GM13976 (cell line): Measurements from ENCODE around the gene FHOD3.

ENCODE experiments used
- DNase-seq: peaks from one replicate; pipeline ENCODE4 v3.0.0; 2012; ENCODE audit warnings: low spot score
- in situ Hi-C: fragments of 300-500 bp; cut with MboI; formaldehyde crosslinking; loops from one replicate; pipeline ENCODE4 v1.12.0; 2022; ENCODE audit warnings: low sequenced_read_pairs, mixed read lengths, inconsistent platforms; ENCODE audit not compliant: unreplicated experiment
- TF ChIP-seq, protein P1 (sequence below): IDR thresholded peaks from 2 replicates; pipeline ENCODE4 v1.5.1; 2012; ENCODE audit warnings: borderline replicate concordance, mild to moderate bottlenecking; ENCODE audit not compliant: insufficient read depth; ENCODE audit errors: extremely low read depth, missing control alignments, control extremely low read depth

The FHOD3 gene

DNA sequence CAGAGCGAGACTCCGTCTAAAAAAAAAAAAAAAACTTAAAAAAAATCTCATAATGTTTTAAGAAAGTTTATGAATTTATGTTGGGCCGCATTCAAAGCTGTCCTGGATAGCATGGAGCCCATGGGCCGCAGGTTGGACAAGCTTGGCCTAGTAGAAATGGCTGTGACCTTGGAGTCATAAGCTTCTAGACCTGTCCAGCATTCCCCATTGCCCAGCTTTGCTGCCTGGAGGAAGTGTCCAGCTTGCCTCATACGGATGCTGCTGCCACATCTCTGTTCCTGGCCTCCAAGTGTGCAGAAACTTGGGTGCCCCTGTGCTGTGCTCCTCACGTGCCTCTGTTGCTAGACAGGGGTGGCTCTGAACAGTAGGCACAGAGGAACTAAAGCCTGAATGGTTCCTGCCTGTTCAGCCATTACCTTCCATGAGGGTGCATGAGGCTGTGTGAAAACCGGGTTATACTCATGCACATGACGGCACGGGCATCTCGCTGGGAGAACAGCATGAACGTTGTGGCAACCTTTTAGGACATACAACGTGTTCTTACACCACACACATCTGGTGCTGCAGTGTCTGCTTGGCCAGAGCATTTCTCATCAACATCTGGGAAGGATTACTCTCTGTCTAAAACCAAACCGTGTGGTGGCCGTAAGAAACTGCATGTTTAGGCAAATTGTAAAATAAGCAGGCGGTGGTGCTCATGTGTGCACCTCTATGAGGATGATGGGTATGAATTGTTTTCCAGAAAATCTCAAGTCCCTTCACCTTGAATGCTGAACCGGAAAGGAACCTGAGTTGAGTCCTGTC is 38.2 kb downstream of the FHOD3 start:
- TF ChIP-seq, protein P1, sequence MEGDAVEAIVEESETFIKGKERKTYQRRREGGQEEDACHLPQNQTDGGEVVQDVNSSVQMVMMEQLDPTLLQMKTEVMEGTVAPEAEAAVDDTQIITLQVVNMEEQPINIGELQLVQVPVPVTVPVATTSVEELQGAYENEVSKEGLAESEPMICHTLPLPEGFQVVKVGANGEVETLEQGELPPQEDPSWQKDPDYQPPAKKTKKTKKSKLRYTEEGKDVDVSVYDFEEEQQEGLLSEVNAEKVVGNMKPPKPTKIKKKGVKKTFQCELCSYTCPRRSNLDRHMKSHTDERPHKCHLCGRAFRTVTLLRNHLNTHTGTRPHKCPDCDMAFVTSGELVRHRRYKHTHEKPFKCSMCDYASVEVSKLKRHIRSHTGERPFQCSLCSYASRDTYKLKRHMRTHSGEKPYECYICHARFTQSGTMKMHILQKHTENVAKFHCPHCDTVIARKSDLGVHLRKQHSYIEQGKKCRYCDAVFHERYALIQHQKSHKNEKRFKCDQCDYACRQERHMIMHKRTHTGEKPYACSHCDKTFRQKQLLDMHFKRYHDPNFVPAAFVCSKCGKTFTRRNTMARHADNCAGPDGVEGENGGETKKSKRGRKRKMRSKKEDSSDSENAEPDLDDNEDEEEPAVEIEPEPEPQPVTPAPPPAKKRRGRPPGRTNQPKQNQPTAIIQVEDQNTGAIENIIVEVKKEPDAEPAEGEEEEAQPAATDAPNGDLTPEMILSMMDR = no peak
- no peak for DNase-seq
- in situ Hi-C loops = no loop called here

DNA sequence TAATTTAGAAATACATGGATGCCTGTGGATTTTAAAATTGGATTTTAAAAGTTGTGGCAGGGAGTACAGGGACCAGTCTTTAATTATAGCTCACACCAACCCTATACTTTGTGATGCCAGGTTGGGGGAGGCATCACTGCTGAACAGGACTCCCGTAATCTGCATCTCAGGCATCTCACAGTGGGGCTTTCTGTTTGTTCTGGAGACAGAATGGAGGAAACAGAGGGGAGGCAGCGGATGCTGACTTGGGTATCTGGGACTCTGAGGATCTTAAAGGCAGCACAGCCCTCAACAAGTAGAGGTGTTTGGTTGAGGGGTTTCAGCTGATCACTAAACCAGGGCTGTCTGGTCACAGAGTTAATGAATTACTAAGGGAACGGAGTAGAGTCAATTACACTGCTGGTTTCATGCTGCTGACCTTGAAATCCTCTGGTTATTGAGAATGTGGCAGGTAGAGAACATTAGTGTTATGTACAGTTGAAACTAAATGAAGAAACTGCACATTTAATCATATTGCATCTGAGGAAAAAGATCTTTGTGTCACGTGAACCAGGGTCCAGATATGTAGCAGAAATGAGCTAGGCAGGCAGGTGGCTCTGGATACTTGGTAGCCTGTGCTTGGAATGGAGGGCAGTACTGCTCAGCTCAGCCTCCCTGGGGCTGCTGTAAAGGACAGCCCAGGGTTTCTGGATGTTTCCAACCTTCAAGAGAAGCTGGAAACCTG is 40.3 kb downstream of the FHOD3 start:
- TF ChIP-seq, protein P1 = no peak
- no peak for DNase-seq
- in situ Hi-C loops = no loop called here

DNA sequence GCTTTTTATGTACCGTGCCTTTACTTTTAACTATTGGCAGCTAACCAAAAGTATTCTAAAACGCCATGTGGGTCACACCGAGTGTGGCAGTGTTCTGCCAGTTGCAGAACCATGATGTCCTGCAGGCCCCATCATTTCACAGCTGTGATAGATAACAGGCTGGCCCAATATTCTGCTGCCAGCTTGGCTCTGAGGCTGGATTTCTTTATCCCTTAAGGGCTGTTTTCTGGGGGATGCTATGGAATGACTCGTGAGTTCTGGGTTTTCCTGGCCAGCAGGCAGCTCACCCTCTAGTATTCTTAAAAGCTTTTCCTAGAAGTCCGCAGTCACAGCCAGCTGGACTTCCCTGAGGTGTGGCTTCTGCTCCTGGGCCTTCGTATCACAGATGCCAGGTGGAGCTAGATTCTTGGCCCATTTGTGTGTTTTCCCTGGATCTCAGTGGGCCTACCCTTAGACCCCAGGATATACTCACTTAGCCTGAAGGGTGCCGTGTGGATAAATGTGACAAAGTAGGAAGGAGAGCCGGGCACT is 41.0 kb downstream of the FHOD3 start:
- DNase-seq = no peak
- TF ChIP-seq, protein P1 = no peak
- in situ Hi-C loops = no loop called here

DNA sequence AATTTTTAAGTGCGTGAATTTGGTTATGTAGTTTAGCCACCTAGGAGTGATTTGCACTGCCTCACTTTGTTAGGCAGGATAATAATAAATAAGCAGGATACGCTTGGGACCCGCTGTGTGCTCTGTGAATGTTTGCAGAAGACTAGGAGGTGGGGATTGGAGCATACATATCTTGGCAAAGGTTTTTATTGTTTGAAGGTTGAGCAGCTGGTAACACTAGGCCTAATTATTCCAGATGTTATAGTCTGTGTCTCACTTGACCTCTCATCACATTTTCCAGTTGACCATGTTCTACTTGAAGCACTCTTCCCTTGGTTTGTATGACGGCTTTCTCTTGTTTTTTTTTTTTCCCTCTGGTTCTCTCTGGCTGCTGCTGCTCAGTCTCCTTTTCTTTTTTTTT is 42.7 kb downstream of the FHOD3 start:
- DNase-seq = no peak
- in situ Hi-C loops = no loop called here
- TF ChIP-seq, protein P1 = no peak

DNA sequence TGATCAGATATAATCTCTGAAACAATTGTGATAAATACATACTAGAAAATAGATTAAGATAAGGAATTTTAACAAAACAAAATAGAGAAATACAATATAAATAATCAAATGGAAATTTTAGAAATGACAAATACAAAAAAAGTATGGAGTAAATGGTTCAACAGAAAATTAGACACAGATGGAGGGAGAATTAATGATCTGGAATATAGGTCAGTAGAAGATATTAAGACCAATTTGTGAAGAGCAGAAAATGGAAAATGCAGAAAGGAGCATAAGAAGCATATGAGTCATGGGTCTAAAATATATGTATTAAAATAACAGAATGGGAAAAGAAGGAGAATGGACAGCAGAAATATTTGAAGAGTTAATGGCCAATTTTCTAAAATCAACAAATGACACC is 44.4 kb downstream of the FHOD3 start:
- in situ Hi-C loops = no loop called here
- no peak for DNase-seq
- TF ChIP-seq, protein P1 = no peak

DNA sequence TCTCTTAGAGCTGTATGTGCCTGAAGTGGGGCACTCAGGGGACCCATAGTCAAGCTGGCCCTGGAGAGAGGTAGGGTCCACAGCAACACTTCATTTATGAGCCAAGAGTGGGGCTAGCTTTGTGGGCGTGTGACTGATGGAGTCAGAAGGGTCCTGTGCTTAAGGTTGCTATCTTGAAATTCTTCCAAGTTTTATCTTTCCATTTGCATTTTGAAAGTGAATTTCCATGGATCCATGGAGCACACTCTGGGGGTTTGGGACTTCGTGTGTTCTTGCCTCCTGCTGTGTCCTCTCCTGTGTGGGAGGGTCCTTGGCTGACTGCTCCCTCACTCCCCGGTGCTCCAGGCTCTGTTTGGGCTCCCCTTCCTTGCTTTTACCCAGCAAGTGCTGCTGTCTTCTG is 50.8 kb downstream of the FHOD3 start:
- no peak for DNase-seq
- in situ Hi-C loops = no loop called here
- TF ChIP-seq, protein P1 = no peak
